GM12875 (cell line): ENCODE measurements around the gene NADK.

Experiments
- H3K4me3 ChIP-seq: one replicate; pipeline ENCODE4 v1.5.1; 2011; ENCODE audit warnings: low read depth, low read length, control low read depth
- TF ChIP-seq, protein P1 (sequence below): IDR thresholded peaks from 2 replicates; pipeline ENCODE4 v1.5.1; 2011; ENCODE audit warnings: low read depth, mild to moderate bottlenecking, control low read depth, inconsistent platforms, low read length, moderate library complexity, borderline replicate concordance; ENCODE audit not compliant: insufficient read depth

NADK gene

GRCh38 chr1:1786836-1787605, 8.8 kb upstream of the NADK start:
- TF ChIP-seq, protein P1, sequence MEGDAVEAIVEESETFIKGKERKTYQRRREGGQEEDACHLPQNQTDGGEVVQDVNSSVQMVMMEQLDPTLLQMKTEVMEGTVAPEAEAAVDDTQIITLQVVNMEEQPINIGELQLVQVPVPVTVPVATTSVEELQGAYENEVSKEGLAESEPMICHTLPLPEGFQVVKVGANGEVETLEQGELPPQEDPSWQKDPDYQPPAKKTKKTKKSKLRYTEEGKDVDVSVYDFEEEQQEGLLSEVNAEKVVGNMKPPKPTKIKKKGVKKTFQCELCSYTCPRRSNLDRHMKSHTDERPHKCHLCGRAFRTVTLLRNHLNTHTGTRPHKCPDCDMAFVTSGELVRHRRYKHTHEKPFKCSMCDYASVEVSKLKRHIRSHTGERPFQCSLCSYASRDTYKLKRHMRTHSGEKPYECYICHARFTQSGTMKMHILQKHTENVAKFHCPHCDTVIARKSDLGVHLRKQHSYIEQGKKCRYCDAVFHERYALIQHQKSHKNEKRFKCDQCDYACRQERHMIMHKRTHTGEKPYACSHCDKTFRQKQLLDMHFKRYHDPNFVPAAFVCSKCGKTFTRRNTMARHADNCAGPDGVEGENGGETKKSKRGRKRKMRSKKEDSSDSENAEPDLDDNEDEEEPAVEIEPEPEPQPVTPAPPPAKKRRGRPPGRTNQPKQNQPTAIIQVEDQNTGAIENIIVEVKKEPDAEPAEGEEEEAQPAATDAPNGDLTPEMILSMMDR, result no peak
- H3K4me3 ChIP-seq, result no peak overlapping the region

DNA sequence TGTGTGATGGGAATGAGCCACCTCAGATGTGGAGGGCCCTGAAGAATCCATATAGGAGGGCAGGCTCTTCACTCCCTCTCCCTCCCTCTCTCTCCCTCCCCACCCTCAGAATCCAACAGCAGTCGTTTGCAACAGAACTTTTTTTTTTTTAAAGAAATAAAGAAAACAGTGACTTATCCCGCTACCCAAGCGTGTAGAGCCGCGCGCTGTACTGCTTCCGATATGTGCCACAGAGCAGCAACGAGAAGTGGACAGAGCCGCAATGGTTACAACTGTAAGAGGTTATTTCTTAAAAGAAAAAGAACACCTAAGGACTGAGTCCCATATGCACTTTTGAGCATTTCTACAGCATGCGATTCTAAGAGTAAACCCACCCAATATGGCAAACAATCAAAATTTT, 7.4 kb upstream of the NADK start:
- H3K4me3 ChIP-seq, result no peak overlapping the region
- TF ChIP-seq, protein P1, result no peak

GRCh38 chr1:1784933-1785332, 6.7 kb upstream of the NADK start:
- TF ChIP-seq, protein P1, result no peak
- H3K4me3 ChIP-seq, result no peak overlapping the region

- no peak overlapping the region for H3K4me3 ChIP-seq
- TF ChIP-seq, protein P1, result no peak
Observed at GRCh38 chr1:1783320-1783719, 5.0 kb upstream of the NADK start.

DNA sequence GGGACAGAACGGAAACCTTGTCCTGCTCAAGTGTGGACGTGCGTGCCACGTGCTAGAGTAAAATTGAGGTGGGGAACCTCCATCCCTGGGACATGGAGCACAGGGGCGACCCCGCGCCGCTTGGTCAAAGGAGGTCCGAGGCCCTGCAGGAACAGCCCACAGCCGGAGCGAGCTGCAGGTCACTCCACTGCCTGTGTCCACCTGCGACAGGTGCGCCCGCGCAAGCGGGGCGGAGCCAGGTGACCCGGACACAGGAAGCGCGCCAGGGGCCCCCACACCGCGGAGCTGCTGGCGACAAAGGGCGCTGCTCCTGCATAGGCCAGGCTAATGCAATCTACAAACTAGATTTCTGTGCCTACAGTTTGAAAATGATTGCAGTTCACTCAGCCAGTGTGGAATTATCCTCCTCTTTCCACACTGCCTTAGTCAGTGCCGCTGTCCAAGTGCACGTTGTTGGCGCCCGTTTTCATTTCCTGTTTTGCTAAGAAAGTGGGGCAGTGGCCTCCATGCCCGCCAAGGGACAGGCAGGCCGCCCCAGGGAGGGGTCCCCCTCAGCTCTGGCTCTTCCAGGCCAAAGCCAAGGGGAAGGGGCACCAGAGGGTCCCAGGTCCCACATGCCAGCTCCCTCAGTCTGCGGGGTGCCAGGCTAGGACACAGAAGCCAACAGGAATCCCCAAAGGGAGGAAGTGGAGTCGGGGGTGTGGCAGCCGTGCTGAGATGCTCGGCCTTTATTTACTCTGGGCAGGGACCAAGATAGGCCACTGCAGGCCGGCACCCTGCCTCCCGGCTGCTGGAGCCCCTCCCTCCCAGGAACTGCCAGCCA, 4.3 kb upstream of the NADK start:
- no peak overlapping the region for H3K4me3 ChIP-seq
- TF ChIP-seq, protein P1, result no peak

DNA sequence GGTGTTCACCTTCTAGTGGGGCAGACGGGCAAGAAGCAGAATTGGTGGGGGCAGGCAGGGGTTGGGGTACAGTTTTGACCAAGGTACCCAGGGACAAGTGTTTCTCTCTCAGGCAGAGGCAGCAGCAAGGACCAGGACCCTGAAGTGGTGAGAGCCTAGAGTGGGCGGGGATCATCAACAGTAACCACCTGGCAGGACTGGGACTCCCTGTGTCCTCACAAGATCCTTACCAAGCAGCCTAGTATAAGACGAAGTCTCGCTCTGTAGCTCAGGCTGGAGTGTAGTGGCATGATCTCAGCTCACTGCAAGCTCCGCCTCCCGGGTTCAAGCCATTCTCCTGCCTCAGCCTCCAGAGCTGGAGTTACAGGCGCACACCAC, 3.2 kb upstream of the NADK start:
- TF ChIP-seq, protein P1, result no peak
- no peak overlapping the region for H3K4me3 ChIP-seq
